ENCODE results near the gene CASP3.

CASP3 gene

DNA sequence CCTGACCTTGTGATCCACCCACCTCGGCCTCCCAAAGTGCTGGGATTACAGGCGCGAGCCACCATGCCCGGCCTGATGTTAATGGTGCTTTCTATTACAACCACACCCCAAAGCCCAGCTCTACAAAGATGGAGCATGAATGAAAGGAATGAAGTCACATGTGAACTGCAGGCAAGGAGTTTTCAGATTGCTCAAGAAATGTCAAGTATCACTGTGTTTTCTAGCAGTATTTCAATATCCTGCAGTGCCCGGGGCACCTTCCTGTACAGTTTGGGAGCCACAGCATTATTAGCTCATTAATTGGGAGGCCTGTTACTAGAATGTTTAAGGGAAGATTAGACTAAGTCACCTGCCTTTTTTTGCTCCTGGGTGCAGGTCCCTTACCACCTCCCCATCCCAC lies 40.4 kb upstream of the CASP3 start:
- H3K27me3 ChIP-seq (ENCODE audit: insufficient read depth, low read length, poor library complexity, severe bottlenecking) = no peaks in the 10 kb centered on the region
- no peaks in the 10 kb centered on the region for H4K20me1 ChIP-seq (ENCODE audit: insufficient read depth, low read length, poor library complexity, severe bottlenecking)
- no peaks in the 10 kb centered on the region for H3K9me3 ChIP-seq (ENCODE audit: insufficient read depth, low read depth, low read length)

DNA sequence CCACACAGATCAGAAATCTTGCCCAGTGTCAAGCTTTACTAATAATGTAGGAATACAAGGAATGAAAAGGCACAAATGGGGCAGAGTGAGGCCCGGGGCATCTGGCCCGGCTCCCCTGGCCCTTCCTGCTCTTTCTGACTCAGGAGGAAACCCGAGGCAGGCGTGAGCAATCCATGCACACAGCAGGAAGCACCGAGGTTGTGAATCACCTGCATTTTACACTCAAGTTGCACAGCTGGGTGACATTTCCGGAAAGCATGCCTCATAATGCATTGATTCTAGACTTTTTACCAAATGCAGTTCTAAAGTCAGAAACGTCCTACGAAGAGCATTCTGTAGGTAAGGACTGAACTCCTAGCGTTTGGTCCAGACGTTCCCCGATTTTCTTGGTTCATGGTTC lies 39.2 kb upstream of the CASP3 start:
- TF ChIP-seq EZH2phosphoT487 (IDR thresholded peaks at IDR 0.05; ENCODE audit: borderline replicate concordance) = no peak
- TF ChIP-seq, protein P1, sequence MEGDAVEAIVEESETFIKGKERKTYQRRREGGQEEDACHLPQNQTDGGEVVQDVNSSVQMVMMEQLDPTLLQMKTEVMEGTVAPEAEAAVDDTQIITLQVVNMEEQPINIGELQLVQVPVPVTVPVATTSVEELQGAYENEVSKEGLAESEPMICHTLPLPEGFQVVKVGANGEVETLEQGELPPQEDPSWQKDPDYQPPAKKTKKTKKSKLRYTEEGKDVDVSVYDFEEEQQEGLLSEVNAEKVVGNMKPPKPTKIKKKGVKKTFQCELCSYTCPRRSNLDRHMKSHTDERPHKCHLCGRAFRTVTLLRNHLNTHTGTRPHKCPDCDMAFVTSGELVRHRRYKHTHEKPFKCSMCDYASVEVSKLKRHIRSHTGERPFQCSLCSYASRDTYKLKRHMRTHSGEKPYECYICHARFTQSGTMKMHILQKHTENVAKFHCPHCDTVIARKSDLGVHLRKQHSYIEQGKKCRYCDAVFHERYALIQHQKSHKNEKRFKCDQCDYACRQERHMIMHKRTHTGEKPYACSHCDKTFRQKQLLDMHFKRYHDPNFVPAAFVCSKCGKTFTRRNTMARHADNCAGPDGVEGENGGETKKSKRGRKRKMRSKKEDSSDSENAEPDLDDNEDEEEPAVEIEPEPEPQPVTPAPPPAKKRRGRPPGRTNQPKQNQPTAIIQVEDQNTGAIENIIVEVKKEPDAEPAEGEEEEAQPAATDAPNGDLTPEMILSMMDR (conservative IDR thresholded peaks at IDR 0.05; ENCODE audit: low read length) = no peak
- Histone ChIP-seq H3K36me3 (ENCODE audit: insufficient read depth, low read length) (peaks cover 11% of the 10 kb centered on the region; the same call in 1 of the 2 replicates), H3K9ac (ENCODE audit: low read depth, low read length, poor library complexity, severe bottlenecking) (peak overlapping the region; percentile 41), H3K4me3 (ENCODE audit: low read length, poor library complexity, severe bottlenecking) (no peak overlapping the region), H3K9me3 (ENCODE audit: insufficient read depth, low read depth, low read length) (no peaks in the 10 kb centered on the region), H3K4me2 (ENCODE audit: low read depth, low read length, poor library complexity, severe bottlenecking) (no peak overlapping the region), H3K9me2 (replicated peaks; ENCODE audit: low read depth, low read length) (no peaks in the 10 kb centered on the region), H3K79me2 (ENCODE audit: insufficient read depth, low read length) (no peaks in the 10 kb centered on the region), H3K27me3 (ENCODE audit: insufficient read depth, low read length, poor library complexity, severe bottlenecking) (no peaks in the 10 kb centered on the region), H3K4me1 (ENCODE audit: insufficient read depth, low read length, poor library complexity, severe bottlenecking) (peaks cover 30% of the 10 kb centered on the region), H2AFZ (ENCODE audit: low read length) (no peak overlapping the region), H4K20me1 (ENCODE audit: insufficient read depth, low read length, poor library complexity, severe bottlenecking) (no peaks in the 10 kb centered on the region), H3F3A (ENCODE audit: low read depth) (peaks cover 4% of the 10 kb centered on the region; the same call in 1 of the 2 replicates)

More for the DNA sequence above, 40.4 kb upstream of the CASP3 start:
- Histone ChIP-seq H3K4me2 (ENCODE audit: low read depth, low read length, poor library complexity, severe bottlenecking) (no peak overlapping the region), H3K9me2 (replicated peaks; ENCODE audit: low read depth, low read length) (no peaks in the 10 kb centered on the region), H3K36me3 (ENCODE audit: insufficient read depth, low read length) (peaks cover 23% of the 10 kb centered on the region), H3K9ac (ENCODE audit: low read depth, low read length, poor library complexity, severe bottlenecking) (no peak overlapping the region), H3K4me3 (ENCODE audit: low read length, poor library complexity, severe bottlenecking) (no peak overlapping the region), H3K4me1 (ENCODE audit: insufficient read depth, low read length, poor library complexity, severe bottlenecking) (peaks cover 26% of the 10 kb centered on the region), H3F3A (ENCODE audit: low read depth) (peaks cover under 1% of the 10 kb centered on the region; the same call in 1 of the 2 replicates), H2AFZ (ENCODE audit: low read length) (no peak overlapping the region), H3K79me2 (ENCODE audit: insufficient read depth, low read length) (no peaks in the 10 kb centered on the region)
- TF ChIP-seq, protein P1 (conservative IDR thresholded peaks at IDR 0.05; ENCODE audit: low read length) = no peak
- TF ChIP-seq EZH2phosphoT487 (IDR thresholded peaks at IDR 0.05; ENCODE audit: borderline replicate concordance) = no peak

DNA sequence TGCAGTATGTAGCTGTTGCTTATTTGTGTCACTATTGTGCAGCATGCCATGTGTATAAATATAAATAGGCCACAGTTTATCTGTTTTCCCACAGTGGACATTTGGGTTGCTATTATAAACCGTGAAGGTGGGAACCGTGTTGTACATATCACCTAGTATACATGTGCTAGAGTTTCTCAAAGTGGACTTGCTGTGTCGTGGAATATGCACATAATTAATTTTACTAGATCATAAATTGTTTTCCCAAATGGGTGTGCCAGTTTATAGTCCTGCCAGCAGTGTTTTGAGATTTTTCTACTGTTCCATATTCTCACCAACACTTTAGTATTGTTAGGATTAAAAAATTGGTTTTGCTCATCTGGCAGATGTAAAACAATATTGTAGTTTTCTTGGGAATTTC lies 38.8 kb upstream of the CASP3 start:
- H4K20me1 ChIP-seq (ENCODE audit: insufficient read depth, low read length, poor library complexity, severe bottlenecking) = no peaks in the 10 kb centered on the region
- no peak overlapping the region for H3K4me3 ChIP-seq (ENCODE audit: low read length, poor library complexity, severe bottlenecking)
- no peaks in the 10 kb centered on the region for H3K9me2 ChIP-seq (replicated peaks; ENCODE audit: low read depth, low read length)
- no peak overlapping the region for H3K4me2 ChIP-seq (ENCODE audit: low read depth, low read length, poor library complexity, severe bottlenecking)
- TF ChIP-seq, protein P1 (conservative IDR thresholded peaks at IDR 0.05; ENCODE audit: low read length) = no peak
- no peak for TF ChIP-seq EZH2phosphoT487 (IDR thresholded peaks at IDR 0.05; ENCODE audit: borderline replicate concordance)
- no peak overlapping the region for H2AFZ ChIP-seq (ENCODE audit: low read length)
- H3K36me3 ChIP-seq (ENCODE audit: insufficient read depth, low read length) = peaks cover 6% of the 10 kb centered on the region; the same call in 1 of the 2 replicates
- H3K9me3 ChIP-seq (ENCODE audit: insufficient read depth, low read depth, low read length) = no peaks in the 10 kb centered on the region
- H3F3A ChIP-seq (ENCODE audit: low read depth) = peaks cover 4% of the 10 kb centered on the region; the same call in 1 of the 2 replicates
- H3K9ac ChIP-seq (ENCODE audit: low read depth, low read length, poor library complexity, severe bottlenecking) = peak overlapping the region; percentile 41
- peaks cover 30% of the 10 kb centered on the region for H3K4me1 ChIP-seq (ENCODE audit: insufficient read depth, low read length, poor library complexity, severe bottlenecking)
- no peaks in the 10 kb centered on the region for H3K79me2 ChIP-seq (ENCODE audit: insufficient read depth, low read length)
- H3K27me3 ChIP-seq (ENCODE audit: insufficient read depth, low read length, poor library complexity, severe bottlenecking) = no peaks in the 10 kb centered on the region
